H1 (cell line): ENCODE results near the gene SLC24A3.

Source experiments
- BACH1 ChIP-seq: IDR thresholded peaks from 2 replicates; pipeline ENCODE4 v1.6.1; 2012; ENCODE audit warnings: low read length, improper control_type of control experiment
- CBX5 ChIP-seq: fragments of 300-800, 300-1000 bp; sonication (generic); IDR thresholded peaks from 2 replicates; pipeline ENCODE4 v1.7.1; 2016; ENCODE audit warnings: antibody characterized with exemption, low read length, low read depth
- CEBPB ChIP-seq: IDR thresholded peaks from 2 replicates; pipeline ENCODE4 v1.6.1; 2012; ENCODE audit warnings: low read depth, low read length
- POLR2AphosphoS5 ChIP-seq: IDR thresholded peaks from 2 replicates; pipeline ENCODE4 v1.6.1; 2011; ENCODE audit warnings: low read depth, low read length
- YY1 ChIP-seq: IDR thresholded peaks from 2 replicates; pipeline ENCODE4 v1.6.1; 2011; ENCODE audit warnings: low read depth, mild to moderate bottlenecking, low read length
- TF ChIP-seq, protein P1 (sequence below), 3 experiments: IDR thresholded peaks; 1 replicate in 2 of 3; 2 replicates in 1 of 3; pipeline versions ENCODE4 v1.5.1 to v1.6.1; 2011; ENCODE audit warnings: low read length in 3 of 3, mild to moderate bottlenecking in 3 of 3, inconsistent platforms in 2 of 3, low read depth in 1 of 3, moderate library complexity in 1 of 3; ENCODE audit not compliant: insufficient read depth in 1 of 3; ENCODE audit errors: control extremely low read depth in 1 of 3

- TF ChIP-seq POLR2AphosphoS5 = no peak
- TF ChIP-seq, protein P1, sequence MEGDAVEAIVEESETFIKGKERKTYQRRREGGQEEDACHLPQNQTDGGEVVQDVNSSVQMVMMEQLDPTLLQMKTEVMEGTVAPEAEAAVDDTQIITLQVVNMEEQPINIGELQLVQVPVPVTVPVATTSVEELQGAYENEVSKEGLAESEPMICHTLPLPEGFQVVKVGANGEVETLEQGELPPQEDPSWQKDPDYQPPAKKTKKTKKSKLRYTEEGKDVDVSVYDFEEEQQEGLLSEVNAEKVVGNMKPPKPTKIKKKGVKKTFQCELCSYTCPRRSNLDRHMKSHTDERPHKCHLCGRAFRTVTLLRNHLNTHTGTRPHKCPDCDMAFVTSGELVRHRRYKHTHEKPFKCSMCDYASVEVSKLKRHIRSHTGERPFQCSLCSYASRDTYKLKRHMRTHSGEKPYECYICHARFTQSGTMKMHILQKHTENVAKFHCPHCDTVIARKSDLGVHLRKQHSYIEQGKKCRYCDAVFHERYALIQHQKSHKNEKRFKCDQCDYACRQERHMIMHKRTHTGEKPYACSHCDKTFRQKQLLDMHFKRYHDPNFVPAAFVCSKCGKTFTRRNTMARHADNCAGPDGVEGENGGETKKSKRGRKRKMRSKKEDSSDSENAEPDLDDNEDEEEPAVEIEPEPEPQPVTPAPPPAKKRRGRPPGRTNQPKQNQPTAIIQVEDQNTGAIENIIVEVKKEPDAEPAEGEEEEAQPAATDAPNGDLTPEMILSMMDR (IDR thresholded peaks at IDR 0.05; ENCODE audit: control extremely low read depth in 1 of 3, insufficient read depth in 1 of 3, low read depth in 1 of 3, low read length in 3 of 3) = no peak
- TF ChIP-seq CEBPB = no peak
- TF ChIP-seq BACH1 = no peak
- no peak for TF ChIP-seq CBX5
- TF ChIP-seq YY1 = no peak
Observed at GRCh38 chr20:19649041-19649440, 436.6 kb downstream of the SLC24A3 start.
